Measurements from ENCODE around the gene TMEM117. TPM values are rescaled to one million over a fixed set of nuclear protein-coding genes. Genes with fewer than 3 reads are reported as not detected.

TMEM117 gene
- total RNA-seq, 1 experiment from 2014 or later, result 5.3 TPM

GRCh38 chr12:44287545-44287944 lies 451.7 kb downstream of the TMEM117 start:
- no peak for DNase-seq (ENCODE audit: low read depth)

- peak; percentile 6 for DNase-seq (ENCODE audit: low read depth)
Measured at GRCh38 chr12:44294649-44295048, 458.8 kb downstream of the TMEM117 start.

- DNase-seq (ENCODE audit: low read depth), result no peak
Measured at GRCh38 chr12:44295958-44296623, 460.2 kb downstream of the TMEM117 start.

- no peak for DNase-seq (ENCODE audit: low read depth)
Measured at GRCh38 chr12:44296624-44297197, 460.8 kb downstream of the TMEM117 start.

GRCh38 chr12:44299524-44299923 lies 463.6 kb downstream of the TMEM117 start:
- no peak for DNase-seq (ENCODE audit: low read depth)

- DNase-seq (ENCODE audit: low read depth), result no peak
Measured at GRCh38 chr12:44307506-44308168, 471.8 kb downstream of the TMEM117 start.

GRCh38 chr12:44313188-44313587 lies 477.3 kb downstream of the TMEM117 start:
- DNase-seq (ENCODE audit: low read depth), result no peak

GRCh38 chr12:44314007-44314500 lies 478.2 kb downstream of the TMEM117 start:
- peak; percentile 16 for DNase-seq (ENCODE audit: low read depth)

GRCh38 chr12:44317651-44318126 lies 481.8 kb downstream of the TMEM117 start:
- DNase-seq (ENCODE audit: low read depth), result peak; percentile 29

GRCh38 chr12:44331269-44331668 lies 495.4 kb downstream of the TMEM117 start:
- no peak for DNase-seq (ENCODE audit: low read depth)

- no peak for DNase-seq (ENCODE audit: low read depth)
Measured at GRCh38 chr12:44334347-44334746, 498.5 kb downstream of the TMEM117 start.

GRCh38 chr12:44335030-44335429 lies 499.1 kb downstream of the TMEM117 start:
- no peak for DNase-seq (ENCODE audit: low read depth)

GRCh38 chr12:44336577-44336976 lies 500.7 kb downstream of the TMEM117 start:
- DNase-seq (ENCODE audit: low read depth), result no peak

- no peak for DNase-seq (ENCODE audit: low read depth)
Measured at GRCh38 chr12:44342371-44342770, 506.5 kb downstream of the TMEM117 start.

GRCh38 chr12:44347145-44347544 lies 511.3 kb downstream of the TMEM117 start:
- no peak for DNase-seq (ENCODE audit: low read depth)

- no peak for DNase-seq (ENCODE audit: low read depth)
Measured at GRCh38 chr12:44357494-44357893, 521.6 kb downstream of the TMEM117 start.

GRCh38 chr12:44358636-44359035 lies 522.8 kb downstream of the TMEM117 start:
- DNase-seq (ENCODE audit: low read depth), result no peak

GRCh38 chr12:44362947-44363346 lies 527.1 kb downstream of the TMEM117 start:
- DNase-seq (ENCODE audit: low read depth), result no peak

GRCh38 chr12:44367136-44367535 lies 531.3 kb downstream of the TMEM117 start:
- DNase-seq (ENCODE audit: low read depth), result no peak

- DNase-seq (ENCODE audit: low read depth), result no peak
Measured at GRCh38 chr12:44367916-44368315, 532.0 kb downstream of the TMEM117 start.

- DNase-seq (ENCODE audit: low read depth), result no peak
Measured at GRCh38 chr12:44369998-44370397, 534.1 kb downstream of the TMEM117 start.

GRCh38 chr12:44370982-44371381 lies 535.1 kb downstream of the TMEM117 start:
- no peak for DNase-seq (ENCODE audit: low read depth)
